ENCODE results near the gene DCAF4. TPM values are rescaled to one million over a fixed set of nuclear protein-coding genes. Genes with fewer than 3 reads are reported as not detected.
"Not testable (repeated sequence)": the region's sequence is repeated elsewhere in the genome, so short reads cannot be mapped to it uniquely, and the experiment has no call there.

DCAF4 gene
- total and polyA plus RNA-seq, 8 donors: 11.8 to 27.7 (median 17.5) TPM

DNA sequence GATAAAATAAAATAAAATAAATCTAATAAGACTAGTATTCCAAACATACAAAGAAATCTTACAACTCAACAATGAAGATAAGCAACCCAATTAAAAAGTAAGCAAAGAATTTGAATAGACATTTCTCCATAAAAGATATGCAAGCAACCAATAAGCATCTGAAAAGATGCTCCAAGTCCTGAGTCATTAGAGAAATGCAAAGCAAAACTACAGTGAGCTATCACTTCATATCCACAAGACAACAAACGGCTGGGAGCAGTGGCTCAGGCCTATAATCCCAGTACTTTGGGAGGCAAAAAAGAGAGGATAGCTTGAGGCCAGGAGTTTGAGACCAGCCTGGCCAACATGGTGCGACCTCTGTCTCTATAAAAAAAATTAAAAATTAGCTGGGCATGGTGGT lies 73.8 kb downstream of the DCAF4 start:
- Histone ChIP-seq H3K4me1 (no peaks in the 10 kb centered on the region), H3K27ac (no peak overlapping the region), H3K9me3 (no peaks in the 10 kb centered on the region), H3K27me3 (no peaks in the 10 kb centered on the region), H3K4me3 (no peak overlapping the region), H3K36me3 (peaks cover 0 to 69% of the 10 kb centered on the region in 2 donors)
- intact Hi-C loops (cut with DNase I): no loop called here
- TF ChIP-seq, protein P1, sequence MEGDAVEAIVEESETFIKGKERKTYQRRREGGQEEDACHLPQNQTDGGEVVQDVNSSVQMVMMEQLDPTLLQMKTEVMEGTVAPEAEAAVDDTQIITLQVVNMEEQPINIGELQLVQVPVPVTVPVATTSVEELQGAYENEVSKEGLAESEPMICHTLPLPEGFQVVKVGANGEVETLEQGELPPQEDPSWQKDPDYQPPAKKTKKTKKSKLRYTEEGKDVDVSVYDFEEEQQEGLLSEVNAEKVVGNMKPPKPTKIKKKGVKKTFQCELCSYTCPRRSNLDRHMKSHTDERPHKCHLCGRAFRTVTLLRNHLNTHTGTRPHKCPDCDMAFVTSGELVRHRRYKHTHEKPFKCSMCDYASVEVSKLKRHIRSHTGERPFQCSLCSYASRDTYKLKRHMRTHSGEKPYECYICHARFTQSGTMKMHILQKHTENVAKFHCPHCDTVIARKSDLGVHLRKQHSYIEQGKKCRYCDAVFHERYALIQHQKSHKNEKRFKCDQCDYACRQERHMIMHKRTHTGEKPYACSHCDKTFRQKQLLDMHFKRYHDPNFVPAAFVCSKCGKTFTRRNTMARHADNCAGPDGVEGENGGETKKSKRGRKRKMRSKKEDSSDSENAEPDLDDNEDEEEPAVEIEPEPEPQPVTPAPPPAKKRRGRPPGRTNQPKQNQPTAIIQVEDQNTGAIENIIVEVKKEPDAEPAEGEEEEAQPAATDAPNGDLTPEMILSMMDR (IDR thresholded peaks at IDR 0.05): no peak
- DNase-seq: no peak
- ATAC-seq: no peak

DNA sequence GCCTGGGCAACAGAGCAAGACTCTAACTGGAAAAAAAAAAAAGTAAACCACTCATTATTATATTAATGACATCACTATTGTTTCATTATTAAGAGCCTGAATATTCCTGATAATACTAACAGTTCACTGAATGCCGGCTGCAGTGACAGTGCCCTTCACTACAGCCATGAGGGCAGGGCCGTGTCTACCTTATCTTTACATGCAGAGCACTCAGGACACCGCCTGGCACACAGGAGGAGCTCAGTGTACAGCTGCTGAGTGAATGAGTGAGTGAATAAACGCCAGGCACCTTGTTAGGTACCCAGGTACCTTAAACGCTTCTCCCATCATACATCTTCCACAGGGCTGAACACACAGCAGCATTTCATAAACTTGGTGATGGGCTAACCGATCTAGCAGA lies 77.4 kb downstream of the DCAF4 start:
- no peak overlapping the region for H3K27ac ChIP-seq
- no peak overlapping the region for H3K4me3 ChIP-seq
- TF ChIP-seq, protein P1 (IDR thresholded peaks at IDR 0.05): no peak
- intact Hi-C loops (cut with DNase I): no loop called here
- peaks cover 0 to 59% of the 10 kb centered on the region in 2 donors for H3K36me3 ChIP-seq
- H3K9me3 ChIP-seq: no peaks in the 10 kb centered on the region
- H3K27me3 ChIP-seq: no peaks in the 10 kb centered on the region
- no peak for ATAC-seq
- H3K4me1 ChIP-seq: peaks cover 0 to 5% of the 10 kb centered on the region in 2 donors
- DNase-seq: no peak

DNA sequence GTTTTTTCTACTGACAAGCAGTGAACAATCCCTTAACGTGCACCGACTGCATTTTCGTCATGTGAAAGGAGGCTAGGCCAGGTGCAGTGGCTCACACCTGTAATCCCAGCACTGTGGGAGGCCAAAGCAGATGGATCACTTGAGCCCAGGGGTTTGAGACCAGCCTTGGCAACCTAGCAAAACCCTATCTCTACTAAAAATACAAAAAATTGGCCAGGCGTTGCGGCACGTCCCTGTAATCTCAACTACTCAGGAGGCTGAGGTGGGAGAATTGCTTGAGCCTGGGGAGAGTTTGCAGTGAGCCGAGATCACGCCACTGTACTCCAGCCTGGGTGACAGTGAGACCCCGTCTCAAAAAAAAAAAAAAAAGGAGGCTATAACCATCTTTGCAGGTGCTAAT lies 78.4 kb downstream of the DCAF4 start:
- peaks cover 0 to 51% of the 10 kb centered on the region in 2 donors for H3K36me3 ChIP-seq
- H3K27me3 ChIP-seq; H3K4me1 ChIP-seq; H3K27ac ChIP-seq; H3K9me3 ChIP-seq; DNase-seq; intact Hi-C loops (cut with DNase I); H3K4me3 ChIP-seq; ATAC-seq: not testable (repeated sequence)

DNA sequence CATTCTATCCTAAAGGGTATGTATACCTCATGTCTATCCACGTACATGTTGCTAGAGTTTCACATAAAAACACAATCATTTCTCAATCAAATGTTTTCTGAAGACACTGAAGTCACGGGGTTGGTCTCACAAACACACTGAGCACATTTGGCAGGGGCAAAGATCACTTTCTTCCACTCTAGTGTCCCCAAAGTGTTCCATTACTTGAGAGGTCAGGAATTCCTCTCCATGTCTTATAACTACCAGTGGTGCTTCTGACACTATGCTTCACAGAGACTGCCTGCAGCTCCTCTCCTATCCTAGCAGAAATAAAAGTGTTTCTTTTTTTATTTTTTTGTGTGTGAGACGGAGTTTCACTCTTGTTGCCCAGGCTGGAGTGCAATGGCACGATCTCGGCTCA lies 81.6 kb downstream of the DCAF4 start:
- Histone ChIP-seq H3K36me3 (peaks cover 0 to 66% of the 10 kb centered on the region in 2 donors), H3K27ac (peak overlapping the region in 1 of 2 donors; percentile 33), H3K4me1 (peaks cover 0 to 5% of the 10 kb centered on the region in 2 donors), H3K4me3 (no peak overlapping the region), H3K27me3 (no peaks in the 10 kb centered on the region), H3K9me3 (no peaks in the 10 kb centered on the region)
- intact Hi-C loops (cut with DNase I): no loop called here
- TF ChIP-seq, protein P1 (IDR thresholded peaks at IDR 0.05): no peak
- no peak for DNase-seq
- ATAC-seq: peak; percentile 75

- H3K36me3 ChIP-seq: peaks cover 0 to 67% of the 10 kb centered on the region in 2 donors
- DNase-seq: no peak
- H3K4me3 ChIP-seq: no peak overlapping the region
- peak; percentile 24 for ATAC-seq
- TF ChIP-seq, protein P1 (IDR thresholded peaks at IDR 0.05): no peak
- H3K4me1 ChIP-seq: peaks cover 0 to 5% of the 10 kb centered on the region in 2 donors
- H3K27ac ChIP-seq: peak overlapping the region in 1 of 2 donors; percentile 33
- H3K9me3 ChIP-seq: no peaks in the 10 kb centered on the region
- intact Hi-C loops (cut with DNase I): no loop called here
- no peaks in the 10 kb centered on the region for H3K27me3 ChIP-seq
Observed at GRCh38 chr14:73008501-73008900, 82.2 kb downstream of the DCAF4 start.

Other genes starting within 250 kb of the DCAF4 start
- gene DPF3, start 32.4 kb upstream of the DCAF4 start, total RNA-seq: 1 to 10 TPM; 1.4 to 1.7 TPM
- gene DPF3, start 32.4 kb upstream of the DCAF4 start, polyA plus RNA-seq (ENCODE audit: insufficient read length in 6 of 6): 1 to 10 TPM; 1.6 to 3.6 (median 2.4) TPM
- 10 to 100 TPM; 14.6 to 20.9 TPM for gene ZFYVE1, start 100.6 kb downstream of the DCAF4 start, total RNA-seq
- 10 to 100 TPM; 16.7 to 22.3 (median 19.8) TPM for gene ZFYVE1, start 100.6 kb downstream of the DCAF4 start, polyA plus RNA-seq (ENCODE audit: insufficient read length in 6 of 6)
- gene RBM25, start 132.1 kb downstream of the DCAF4 start, total RNA-seq: 10 to 100 TPM; 52.7 to 65.7 TPM
- 100 to 1,000 TPM; 177 to 269 (median 192) TPM for gene RBM25, start 132.1 kb downstream of the DCAF4 start, polyA plus RNA-seq (ENCODE audit: insufficient read length in 6 of 6)
- 10 to 100 TPM; 67.5 to 67.8 TPM for gene PSEN1, start 210.0 kb downstream of the DCAF4 start, total RNA-seq
- gene PSEN1, start 210.0 kb downstream of the DCAF4 start, polyA plus RNA-seq (ENCODE audit: insufficient read length in 6 of 6): 10 to 100 TPM; 50.1 to 56.6 (median 53.5) TPM

Measured in left lung (tissue), 10 donors.